Mucosa of descending colon (tissue), 3 donors: Measurements from ENCODE around the gene URB1. TPM values are rescaled to one million over a fixed set of nuclear protein-coding genes. Genes with fewer than 3 reads are reported as not detected.

Source experiments
- ATAC-seq: fragments of 200-7000 bp; cut with Tn5 transposase; one replicate; pipeline ENCODE4 v1.9.1; 2020; ENCODE audit warnings: mild to moderate bottlenecking, moderate library complexity
- DNase-seq, 3 donors: peaks; one replicate each; pipeline ENCODE4 v3.0.0-alpha.2; 2020
- H3K36me3 ChIP-seq: fragments of 200-600 bp; one replicate; pipeline ENCODE4 v1.8.0; 2021; ENCODE audit warnings: low read depth, mild to moderate bottlenecking
- H3K4me1 ChIP-seq: fragments of 200-600 bp; one replicate; pipeline ENCODE4 v1.8.0; 2021; ENCODE audit warnings: low read depth, mild to moderate bottlenecking
- H3K4me3 ChIP-seq: fragments of 200-600 bp; one replicate; pipeline ENCODE4 v1.8.0; 2021; ENCODE audit warnings: mild to moderate bottlenecking
- H3K9me3 ChIP-seq: fragments of 200-600 bp; one replicate; pipeline ENCODE4 v1.8.0; 2021; ENCODE audit warnings: mild to moderate bottlenecking
- intact Hi-C, 2 donors: fragments of 100-400 bp; cut with DNase I in 1 of 2; cut with micrococcal nuclease in 1 of 2; formaldehyde crosslinking; loops; one replicate each; pipeline versions ENCODE4 v1.11.0 to v1.11.1; 2022; cut with DNase I, micrococcal nuclease
- total RNA-seq, 3 donors: library from RNA; stranded (reverse); fragmentation: NEBNext Ultra II Directional in 2 of 3; extraction: Animal tissue kit (Norgen Biotek cat#: 25700) in 2 of 3; gene quantifications; one replicate each; pipeline versions ENCODE4 v1.2.1 to v1.2.4, GENCODE V29; 2021 to 2023
- TF ChIP-seq, protein P1 (sequence below): fragments of 200-600 bp; IDR thresholded peaks from one replicate; pipeline ENCODE4 v1.8.0; 2022; ENCODE audit warnings: antibody characterized with exemption, mild to moderate bottlenecking
- donor health status: DM: no; HTN: no; CAD: no; lungs with moderate emphysema.
- donor health status: DM: no; HTN: no; CAD: no.
- donor health status: DM: no; HTN: yes; CAD: no.

URB1 gene
- total RNA-seq, 3 donors from 2014 or later: 8.4 to 13.5 (median 8.7) TPM

DNA sequence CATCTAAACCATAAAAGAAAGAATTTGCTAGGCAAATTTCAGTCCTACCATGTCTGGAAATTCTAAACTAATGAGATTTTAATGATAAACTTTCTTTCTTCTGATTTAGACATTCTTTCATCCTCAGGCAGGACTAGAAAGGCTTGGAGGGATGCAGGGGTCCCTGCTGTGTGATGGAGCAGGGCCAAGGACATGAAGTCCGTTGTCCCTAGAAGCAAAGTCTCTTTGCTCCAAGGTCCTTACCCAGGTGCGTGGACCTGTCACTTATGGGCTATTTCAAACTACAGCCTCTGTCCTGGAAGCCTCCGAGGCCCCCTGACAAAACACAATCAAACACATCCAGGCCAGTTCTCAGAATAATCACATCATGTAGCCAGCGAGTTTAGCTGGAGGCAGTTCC is 26.6 kb downstream of the URB1 start:
- Histone ChIP-seq H3K9me3 (no peaks in the 10 kb centered on the region), H3K36me3 (no peaks in the 10 kb centered on the region), H3K4me1 (peaks cover 5% of the 10 kb centered on the region), H3K4me3 (no peak overlapping the region)
- no peak for ATAC-seq
- DNase-seq: no peak
- intact Hi-C loops: no loop called here
- TF ChIP-seq, protein P1, sequence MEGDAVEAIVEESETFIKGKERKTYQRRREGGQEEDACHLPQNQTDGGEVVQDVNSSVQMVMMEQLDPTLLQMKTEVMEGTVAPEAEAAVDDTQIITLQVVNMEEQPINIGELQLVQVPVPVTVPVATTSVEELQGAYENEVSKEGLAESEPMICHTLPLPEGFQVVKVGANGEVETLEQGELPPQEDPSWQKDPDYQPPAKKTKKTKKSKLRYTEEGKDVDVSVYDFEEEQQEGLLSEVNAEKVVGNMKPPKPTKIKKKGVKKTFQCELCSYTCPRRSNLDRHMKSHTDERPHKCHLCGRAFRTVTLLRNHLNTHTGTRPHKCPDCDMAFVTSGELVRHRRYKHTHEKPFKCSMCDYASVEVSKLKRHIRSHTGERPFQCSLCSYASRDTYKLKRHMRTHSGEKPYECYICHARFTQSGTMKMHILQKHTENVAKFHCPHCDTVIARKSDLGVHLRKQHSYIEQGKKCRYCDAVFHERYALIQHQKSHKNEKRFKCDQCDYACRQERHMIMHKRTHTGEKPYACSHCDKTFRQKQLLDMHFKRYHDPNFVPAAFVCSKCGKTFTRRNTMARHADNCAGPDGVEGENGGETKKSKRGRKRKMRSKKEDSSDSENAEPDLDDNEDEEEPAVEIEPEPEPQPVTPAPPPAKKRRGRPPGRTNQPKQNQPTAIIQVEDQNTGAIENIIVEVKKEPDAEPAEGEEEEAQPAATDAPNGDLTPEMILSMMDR: no peak

DNA sequence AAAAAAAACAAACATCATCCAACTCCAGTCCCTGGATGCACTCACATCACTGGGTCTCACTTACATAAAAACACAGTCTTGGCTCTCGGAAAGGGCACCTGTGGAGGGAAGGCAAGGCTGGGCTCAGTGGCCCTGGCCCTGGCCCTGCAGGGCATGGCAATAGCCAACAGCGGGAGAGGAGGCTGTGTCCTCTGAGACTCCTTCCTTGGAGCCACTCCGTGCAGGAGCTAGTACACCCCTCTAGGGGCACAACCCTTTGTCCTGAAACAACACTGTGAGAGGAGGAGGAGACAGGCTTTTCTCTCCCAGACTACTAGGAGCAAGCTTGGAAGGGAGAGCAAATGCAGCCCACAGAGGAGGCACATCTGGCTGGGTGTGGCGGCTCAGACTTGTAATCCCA is 28.0 kb downstream of the URB1 start:
- intact Hi-C loops: no loop called here
- DNase-seq (no peak), ATAC-seq (peak; percentile 57)
- TF ChIP-seq, protein P1: no peak
- H3K4me1 ChIP-seq: peaks cover 5% of the 10 kb centered on the region
- H3K9me3 ChIP-seq: no peaks in the 10 kb centered on the region
- no peak overlapping the region for H3K4me3 ChIP-seq
- no peaks in the 10 kb centered on the region for H3K36me3 ChIP-seq

DNA sequence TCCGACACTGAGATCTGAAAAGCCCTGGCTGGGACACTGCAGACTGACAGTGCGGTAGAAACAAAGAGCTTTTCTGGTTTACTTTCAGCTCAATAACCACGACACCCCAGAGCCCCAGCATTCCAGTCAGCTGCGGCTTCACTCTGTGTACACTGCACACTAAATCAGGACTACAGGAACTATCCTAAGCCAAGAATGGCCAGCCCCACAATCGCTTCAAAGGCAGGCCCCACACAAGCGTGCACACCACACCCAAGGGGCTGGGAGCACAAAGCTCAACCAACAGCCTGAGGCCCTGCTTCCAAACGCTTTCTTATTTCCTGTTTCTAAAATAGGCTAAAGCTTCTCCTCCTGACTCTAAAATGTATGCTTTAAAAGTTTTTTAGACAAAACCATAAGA is 28.4 kb downstream of the URB1 start:
- DNase-seq: peak in 2 of 3 donors; percentile 63 to 66
- H3K4me1 ChIP-seq: peaks cover 5% of the 10 kb centered on the region
- H3K4me3 ChIP-seq: no peak overlapping the region
- no peaks in the 10 kb centered on the region for H3K9me3 ChIP-seq
- TF ChIP-seq, protein P1: no peak
- intact Hi-C loops: no loop called here
- ATAC-seq: peak; percentile 91
- H3K36me3 ChIP-seq: no peaks in the 10 kb centered on the region

DNA sequence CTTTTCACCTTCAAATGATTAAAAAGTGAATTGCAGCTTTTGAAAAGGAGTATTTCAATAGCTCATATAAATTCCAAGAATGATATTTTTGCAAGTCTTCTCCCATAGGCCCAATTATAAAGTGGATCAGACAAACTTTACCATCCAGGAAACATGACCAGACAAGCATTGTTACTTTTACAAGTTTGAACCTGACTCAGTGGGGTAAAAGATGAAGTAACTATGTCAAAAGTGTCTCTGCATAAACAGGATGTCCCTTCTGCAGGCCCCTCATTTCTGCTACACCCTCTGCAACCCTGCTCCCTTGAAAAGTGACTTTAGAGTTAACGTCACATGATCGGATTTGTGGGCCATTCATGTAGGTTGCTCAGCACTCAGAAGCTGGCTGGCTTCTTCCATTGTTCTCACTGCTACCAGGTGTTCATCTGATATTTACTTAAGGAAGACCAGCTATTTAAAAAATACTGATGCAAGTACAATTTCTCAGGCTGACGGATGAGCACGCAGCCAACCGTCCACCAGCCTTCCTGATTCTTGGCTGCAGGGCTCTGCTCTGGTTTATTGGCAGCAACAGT is 32.3 kb downstream of the URB1 start:
- ATAC-seq (no peak), DNase-seq (no peak)
- Histone ChIP-seq H3K4me3 (no peak overlapping the region), H3K4me1 (peaks cover 5% of the 10 kb centered on the region), H3K36me3 (no peaks in the 10 kb centered on the region), H3K9me3 (no peaks in the 10 kb centered on the region)
- intact Hi-C loops: no loop called here
- TF ChIP-seq, protein P1: no peak

DNA sequence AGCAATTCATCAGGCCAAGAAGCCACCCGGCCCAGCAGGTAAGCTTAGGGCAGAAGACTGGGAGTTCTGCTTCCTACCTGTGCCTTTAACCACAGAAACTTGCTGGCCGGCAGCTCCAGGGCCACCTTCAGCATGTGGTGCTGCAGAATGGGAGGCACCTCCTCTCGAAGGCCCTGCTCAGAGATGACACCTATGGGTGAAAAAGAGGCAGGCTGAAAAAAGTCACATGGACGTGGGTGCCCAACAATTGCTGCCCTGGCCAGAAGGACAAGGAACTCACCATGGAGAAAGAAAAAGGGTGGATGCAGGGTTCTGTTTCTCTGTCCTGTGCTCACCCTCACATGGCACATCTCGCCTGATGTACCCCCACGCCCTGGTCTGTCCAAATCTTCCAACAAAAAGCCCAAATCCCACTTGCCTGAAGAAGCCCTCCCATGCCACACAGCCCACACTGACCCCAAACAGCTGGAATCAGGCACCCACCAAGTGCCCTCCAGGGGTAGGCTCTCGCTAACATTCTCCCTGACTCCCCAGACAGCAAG is 33.0 kb downstream of the URB1 start:
- intact Hi-C loops: no loop called here
- Histone ChIP-seq H3K4me1 (peaks cover 5% of the 10 kb centered on the region), H3K4me3 (no peak overlapping the region), H3K36me3 (no peaks in the 10 kb centered on the region), H3K9me3 (no peaks in the 10 kb centered on the region)
- DNase-seq (no peak), ATAC-seq (peak; percentile 43)
- TF ChIP-seq, protein P1: no peak
